Cerebellar cortex (tissue), 1 donor: ENCODE measurements around the gene AADAC.
"Not testable (repeated sequence)": the region's sequence is repeated elsewhere in the genome, so short reads cannot be mapped to it uniquely, and the experiment has no call there.

Experiments
- DNase-seq: peaks from one replicate; pipeline ENCODE4 v3.0.0-alpha.2; 2015; ENCODE audit warnings: low spot score

The AADAC gene

DNA sequence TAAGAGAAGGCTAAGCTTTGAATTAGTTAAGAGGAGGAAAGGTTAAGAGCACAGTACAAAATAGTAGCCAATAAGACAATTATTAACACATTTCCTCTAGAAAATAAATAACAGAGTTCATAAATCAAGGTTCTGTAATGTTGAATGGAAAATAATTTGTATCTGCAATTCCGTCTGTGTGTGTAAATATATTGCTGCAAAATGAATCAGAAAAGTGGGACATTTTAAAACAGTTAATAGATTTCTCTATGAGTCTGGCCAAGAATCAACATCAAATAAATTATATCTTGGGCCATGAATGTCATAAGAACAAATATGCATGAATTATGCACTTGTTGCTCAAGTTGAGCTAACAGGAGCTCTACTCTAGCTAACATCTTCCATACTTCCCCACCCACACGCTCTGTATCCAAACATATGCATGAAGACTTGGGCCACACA, 45.3 kb downstream of the AADAC start:
- DNase-seq = no peak

DNA sequence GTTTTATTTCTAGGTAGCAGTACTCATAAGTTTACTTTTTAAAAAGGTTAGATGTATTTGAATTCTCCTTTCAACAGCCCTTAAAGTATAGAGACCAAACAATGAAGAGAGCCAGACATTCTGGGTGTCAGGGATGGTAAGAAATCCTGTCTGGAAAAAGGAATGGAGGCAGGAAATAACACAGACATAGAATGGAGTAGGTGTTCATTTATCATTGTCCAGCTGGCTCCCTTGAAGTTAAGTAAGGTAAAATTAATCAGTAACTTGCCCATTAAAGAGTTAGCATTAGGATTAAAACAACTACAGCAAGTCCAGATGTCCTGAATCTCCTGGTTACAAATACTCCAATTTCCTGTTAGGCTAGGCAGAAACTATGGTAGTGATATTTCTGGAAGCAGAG, 46.0 kb downstream of the AADAC start:
- DNase-seq = no peak

DNA sequence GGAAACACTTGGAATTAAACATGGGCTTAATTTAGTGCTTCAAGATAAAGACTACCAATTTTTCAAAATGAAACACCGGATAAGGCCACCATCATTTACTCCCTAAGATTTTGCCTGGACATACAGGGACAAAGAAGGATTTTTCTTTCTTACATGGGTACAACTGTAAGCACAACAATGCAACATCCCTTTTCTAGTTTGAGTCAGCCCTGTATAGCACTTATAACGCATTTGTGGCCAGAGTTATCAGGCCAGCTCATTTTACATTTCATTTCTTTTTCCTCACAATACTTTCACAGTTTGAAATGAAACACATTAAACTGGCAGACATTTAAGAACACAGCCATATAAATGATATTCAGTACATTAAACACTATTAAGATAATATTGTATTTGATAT, 49.7 kb downstream of the AADAC start:
- DNase-seq = no peak

DNA sequence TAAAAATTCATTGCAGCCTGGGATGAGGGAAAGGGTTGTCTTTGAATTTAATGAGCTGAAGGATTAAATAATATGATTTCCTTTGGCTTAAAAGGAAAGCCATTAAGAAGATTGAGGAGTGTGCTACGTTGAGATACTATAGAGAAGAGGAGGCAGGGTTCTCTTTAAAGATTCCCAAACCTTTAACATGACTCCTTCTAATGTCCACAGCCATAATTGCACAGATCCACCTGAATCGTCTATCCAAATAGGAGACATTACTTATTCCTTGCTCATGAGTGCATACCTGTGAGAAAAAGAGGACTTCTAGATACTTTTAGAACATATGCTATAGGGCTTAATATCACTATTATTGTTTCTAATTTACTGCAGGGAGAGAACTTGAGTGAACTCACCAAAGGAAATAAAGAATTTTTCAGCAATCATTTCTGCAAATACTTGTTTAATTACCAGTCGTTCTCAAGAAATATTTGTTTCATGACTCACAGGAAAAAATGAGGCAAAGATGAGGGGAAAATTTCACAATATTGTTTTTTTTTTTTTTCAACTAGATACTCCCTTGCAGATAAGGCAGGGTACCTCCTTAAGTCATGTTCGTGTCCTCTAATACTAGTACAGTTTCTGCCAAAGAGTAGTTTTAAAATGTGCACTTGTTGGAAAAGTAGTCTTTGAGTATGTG, 50.6 kb downstream of the AADAC start:
- no peak for DNase-seq

DNA sequence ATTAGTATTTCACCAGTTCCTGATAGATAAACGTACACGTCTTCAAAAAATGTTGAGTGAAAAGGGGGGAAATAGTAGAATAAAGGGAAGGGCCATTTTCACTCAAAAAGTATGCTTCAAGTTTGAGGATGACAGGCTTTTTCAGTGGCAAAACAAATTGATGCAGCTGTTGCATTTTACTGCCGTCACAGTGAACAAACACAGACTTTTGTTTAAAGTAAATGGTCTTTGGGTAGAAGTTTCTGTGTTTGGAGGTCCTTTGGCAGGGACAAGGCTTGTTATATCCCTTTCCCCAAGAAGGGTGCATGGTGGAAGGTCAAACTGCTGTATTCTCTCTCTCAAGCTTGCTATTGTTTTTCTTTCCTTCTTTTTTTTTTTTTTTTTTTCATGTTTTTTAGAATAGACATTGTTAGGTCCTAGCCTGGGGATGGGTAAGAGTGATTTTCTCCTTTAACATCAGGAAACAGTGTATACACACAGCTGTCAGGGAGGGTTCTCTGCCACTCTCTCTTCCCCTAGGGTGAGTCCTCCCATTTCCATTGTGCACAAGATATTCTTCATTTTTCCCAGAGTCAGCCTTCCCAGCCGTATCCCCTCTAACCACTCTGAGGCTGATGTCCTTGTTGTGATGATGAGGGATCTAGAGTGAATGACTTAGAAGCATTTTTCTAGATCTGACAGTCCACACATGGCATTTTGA, 52.9 kb downstream of the AADAC start:
- DNase-seq = no peak

DNA sequence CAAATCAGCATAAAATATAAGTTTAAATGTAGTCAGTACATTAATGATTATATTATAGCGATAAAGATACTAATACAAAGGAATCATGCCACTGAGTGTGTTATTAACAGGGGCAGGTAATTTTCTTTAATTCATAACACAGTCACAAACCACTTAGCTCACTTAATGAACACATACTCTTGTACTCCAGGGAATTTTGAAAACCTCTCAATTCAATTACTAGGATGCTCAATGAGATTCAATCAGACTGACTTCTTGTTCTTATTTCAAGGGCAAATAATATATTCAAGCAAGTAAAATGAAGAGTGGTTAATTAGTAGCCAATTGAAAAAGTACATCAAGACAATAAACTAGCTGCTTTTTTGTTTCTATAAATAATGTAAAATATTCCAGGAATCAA, 53.8 kb downstream of the AADAC start:
- DNase-seq = no peak

DNA sequence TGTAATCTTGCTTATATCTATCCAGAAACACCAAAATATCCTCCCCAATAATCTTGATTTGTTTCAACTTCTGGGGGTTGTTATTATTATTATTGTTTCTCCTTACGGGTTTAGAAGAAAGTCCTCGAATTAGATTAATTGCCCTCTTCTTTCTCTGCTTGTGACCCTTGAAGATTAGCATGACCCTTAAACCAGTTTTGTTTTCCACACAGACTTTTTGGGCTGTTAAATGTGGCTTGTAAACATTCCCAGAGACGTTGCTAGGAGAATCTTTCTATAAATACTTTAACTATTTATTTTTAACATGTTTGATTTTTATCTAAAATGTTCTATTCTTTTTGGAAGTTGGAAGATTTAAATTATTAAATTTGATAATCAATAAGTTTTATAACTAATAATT, 55.3 kb downstream of the AADAC start:
- DNase-seq = no peak

DNA sequence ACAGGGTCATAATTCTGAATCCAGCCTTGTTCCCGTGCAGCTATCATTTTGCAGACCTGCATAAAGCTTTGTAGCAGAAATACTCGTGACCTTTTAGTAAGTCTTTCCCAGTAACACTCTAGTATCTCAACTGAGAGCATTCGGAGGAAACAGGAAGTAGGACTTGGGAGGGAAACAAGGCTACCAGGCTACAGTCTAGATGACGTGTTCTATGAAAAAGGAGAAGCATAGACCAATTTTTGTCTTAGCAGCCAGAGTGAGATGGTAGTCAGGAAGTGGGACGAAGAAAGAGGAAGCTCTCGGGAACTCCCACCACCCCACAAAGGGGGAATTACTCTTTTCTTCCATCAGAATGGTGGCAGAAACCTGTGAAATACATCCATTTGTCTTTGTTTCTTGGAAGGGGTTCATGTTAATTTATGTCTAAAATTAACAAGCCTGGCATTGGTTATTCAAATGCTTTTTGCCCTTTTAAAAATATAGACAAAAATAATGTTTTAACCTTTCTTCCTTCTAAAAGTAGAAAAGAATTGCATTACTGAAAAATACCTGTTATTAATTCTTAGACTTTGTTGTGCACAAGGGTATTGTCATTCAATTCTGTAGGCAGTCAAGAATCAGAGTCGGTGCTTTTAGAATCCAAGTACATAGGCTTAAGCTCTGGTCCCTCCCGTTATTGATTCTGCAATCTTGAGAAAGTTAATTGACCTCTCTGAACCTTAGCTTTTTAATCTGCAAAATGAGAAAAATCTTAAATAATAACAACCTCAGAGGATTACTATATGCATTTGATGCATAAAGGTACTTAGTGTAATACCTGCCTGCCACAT, 57.9 kb downstream of the AADAC start:
- no peak for DNase-seq

DNA sequence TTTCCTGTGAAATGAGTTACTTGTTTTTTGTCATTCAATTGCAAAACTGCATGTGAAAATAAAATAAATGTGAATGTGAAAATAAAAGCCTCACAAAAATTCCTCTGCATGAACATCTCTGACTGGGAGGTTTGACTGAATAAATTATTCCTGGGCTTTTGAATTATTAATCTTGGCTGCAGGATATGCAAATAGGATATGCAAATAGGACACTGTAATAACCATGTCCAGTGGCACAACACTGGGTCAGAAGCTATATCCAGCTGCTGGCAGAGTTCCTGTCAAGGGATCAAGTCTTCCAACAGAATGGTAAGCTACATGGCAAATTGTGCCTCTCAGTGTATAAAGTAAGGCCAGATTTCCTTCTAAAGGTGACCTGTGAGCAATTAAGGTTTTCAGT, 59.5 kb downstream of the AADAC start, which contains the start of gene SUCNR1:
SUCNR1 (plus strand) TSS at position 246 of the 400 bp plus-strand sequence. CDS start 6,250 bp downstream, outside the sequence.
- DNase-seq = no peak

DNA sequence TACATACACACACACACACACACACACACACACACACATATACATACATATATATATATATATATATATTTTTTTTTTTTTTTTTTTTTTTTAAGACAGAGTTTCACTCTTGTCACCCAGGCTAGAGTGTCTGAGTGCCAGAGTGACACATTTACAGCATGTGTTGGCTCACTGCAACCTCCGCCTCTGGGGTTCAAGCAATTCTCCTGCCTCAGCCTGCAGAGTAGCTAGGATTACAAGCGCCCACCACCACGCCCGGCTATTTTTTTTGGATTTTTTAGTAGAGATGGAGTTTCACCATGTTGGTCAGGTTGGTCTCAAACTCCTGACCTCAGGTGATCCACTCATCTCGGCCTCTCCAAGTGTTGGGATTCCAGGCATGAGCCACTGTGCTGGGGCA, 60.2 kb downstream of the AADAC start:
- not testable (repeated sequence) for DNase-seq

DNA sequence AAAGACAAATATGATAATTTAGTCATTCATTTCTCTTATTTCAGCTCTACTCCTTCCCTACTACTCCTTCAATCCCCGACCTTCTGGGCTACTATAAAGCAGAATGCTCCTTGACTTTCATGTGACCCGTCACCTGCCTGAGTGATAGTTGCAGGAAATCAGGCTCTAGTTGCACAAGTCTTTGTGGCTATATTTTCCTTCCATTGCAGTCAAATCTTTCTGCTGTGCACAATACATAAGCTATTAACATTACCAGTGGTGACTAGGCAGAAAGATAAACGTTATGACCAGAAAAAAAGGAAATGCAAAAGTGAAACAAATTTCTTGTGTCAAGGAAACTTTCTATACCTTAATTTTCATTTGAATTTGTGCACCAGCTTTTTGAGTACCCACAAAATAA, 61.8 kb downstream of the AADAC start:
- no peak for DNase-seq

DNA sequence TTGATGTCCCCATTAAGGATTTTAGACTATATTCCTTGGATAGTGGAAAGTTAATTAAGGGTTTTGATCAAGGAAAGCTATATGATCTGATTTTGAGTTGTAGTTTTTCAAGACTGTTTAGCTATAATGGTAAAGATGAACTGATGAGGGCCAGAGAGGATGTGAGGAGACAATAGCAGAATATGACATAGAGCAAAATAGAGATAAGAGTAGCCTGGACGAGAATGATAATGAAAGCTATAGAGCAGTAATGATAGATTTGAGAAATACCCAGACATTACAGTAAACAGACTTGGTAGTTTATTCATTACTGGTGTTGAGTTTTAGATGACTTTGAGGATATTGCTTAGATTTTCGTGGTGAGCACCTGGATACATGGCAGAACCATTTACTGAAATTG, 63.4 kb downstream of the AADAC start:
- no peak for DNase-seq
